Panc1 (cell line): Measurements from ENCODE around the gene HCN2. TPM values are rescaled to one million over a fixed set of nuclear protein-coding genes. Genes with fewer than 3 reads are reported as not detected.

Experiments used
- ATAC-seq: fragments of 200-7000 bp; cut with Tn5 transposase; 2 replicates; pipeline ENCODE4 v1.9.1; 2020; ENCODE audit warnings: mild to moderate bottlenecking, moderate library complexity
- Bru-seq: library from RNA; stranded (reverse); fragments of 400-500 nt; gene quantifications from one replicate; lab custom pipeline; 2021; lab: Mats Ljungman, UMichigan
- BruChase-seq, 2 experiments: library from RNA; stranded (reverse); fragments of 400-500 nt; gene quantifications; one replicate each; lab custom pipeline; 2021; lab: Mats Ljungman, UMichigan
- BruUV-seq: library from RNA; stranded (reverse); fragments of 400-500 nt; replicated peaks from 2 replicates; lab custom pipeline; 2021; lab: Mats Ljungman, UMichigan
- CTCF ChIA-PET: fragments of 300-600 bp; sonication (Branson Sonifier 250); formaldehyde crosslinking; loops from one replicate; lab custom pipeline; 2022; ENCODE audit warnings: antibody characterized with exemption; lab: Charles Lee
- POLR2A ChIA-PET: fragments of 300-600 bp; sonication (Branson Sonifier 250); formaldehyde crosslinking; loops from one replicate; lab custom pipeline; 2022; ENCODE audit warnings: antibody characterized with exemption; lab: Charles Lee
- DNase-seq: peaks from one replicate; pipeline ENCODE4 v3.0.0-alpha.2; 2010; ENCODE audit warnings: low read depth, low spot score
- H3K27ac ChIP-seq: 2 replicates; pipeline ENCODE4 v1.5.1; 2011; ENCODE audit warnings: mild to moderate bottlenecking, low read length, inconsistent platforms
- H3K27me3 ChIP-seq: fragments of 200-500 bp; sonication (Bioruptor generic); 2 replicates; pipeline ENCODE4 v1.6.0; 2014; ENCODE audit warnings: low read length, inconsistent platforms; ENCODE audit not compliant: control insufficient read depth, insufficient read depth
- H3K36me3 ChIP-seq: fragments of 200-500 bp; sonication (Bioruptor generic); 2 replicates; pipeline ENCODE4 v1.5.1; 2014; ENCODE audit warnings: inconsistent platforms, mild to moderate bottlenecking, low read length, moderate library complexity; ENCODE audit not compliant: control insufficient read depth, insufficient read depth
- H3K4me1 ChIP-seq: 2 replicates; pipeline ENCODE4 v1.5.1; 2011; ENCODE audit warnings: inconsistent platforms, mild to moderate bottlenecking, low read length, moderate library complexity; ENCODE audit not compliant: control insufficient read depth, insufficient read depth
- H3K4me3 ChIP-seq, 2 experiments: 2 replicates each; pipeline ENCODE4 v1.5.1; 2011 to 2012; ENCODE audit warnings: low read depth in 2 of 2, low read length in 2 of 2, mild to moderate bottlenecking in 2 of 2, inconsistent platforms in 1 of 2, moderate library complexity in 1 of 2
- H3K9me3 ChIP-seq: fragments of 200-500 bp; sonication (Bioruptor generic); 2 replicates; pipeline ENCODE4 v1.5.1; 2014; ENCODE audit warnings: low read depth, mild to moderate bottlenecking, inconsistent platforms, low read length, moderate library complexity; ENCODE audit not compliant: control insufficient read depth, insufficient read depth
- CTCF ChIP-seq: fragments of 450-650 bp; IDR thresholded peaks from 2 replicates; pipeline ENCODE4 v1.5.1; 2017; ENCODE audit warnings: mild to moderate bottlenecking
- POLR2AphosphoS5 ChIP-seq: IDR thresholded peaks from 2 replicates; pipeline ENCODE4 v1.6.1; 2012; ENCODE audit warnings: mild to moderate bottlenecking, low read depth, low read length, moderate library complexity
- REST ChIP-seq, 2 experiments: IDR thresholded peaks; 2 replicates each; pipeline ENCODE4 v1.6.1; 2011 to 2012; ENCODE audit warnings: low read depth in 2 of 2, control low read depth in 1 of 2, low read length in 1 of 2, mild to moderate bottlenecking in 1 of 2, moderate library complexity in 1 of 2; ENCODE audit not compliant: insufficient read depth in 1 of 2
- SIN3A ChIP-seq: IDR thresholded peaks from 2 replicates; pipeline ENCODE4 v1.6.1; 2012; ENCODE audit warnings: low read depth, mild to moderate bottlenecking, low read length, moderate library complexity, borderline replicate concordance; ENCODE audit not compliant: insufficient read depth
- TCF7L2 ChIP-seq: IDR thresholded peaks from 2 replicates; pipeline ENCODE4 v1.6.1; 2011; ENCODE audit warnings: mild to moderate bottlenecking, low read depth, low read length, inconsistent platforms
- in situ Hi-C: cut with HindIII; loops from 2 replicates; pipeline ENCODE4 v1.10.0; 2016; ENCODE audit warnings: low sequenced_read_pairs, low pct_unique_long_range_greater_than_20kb
- intact Hi-C: fragments of 100-400 bp; cut with micrococcal nuclease; formaldehyde crosslinking; loops from one replicate; pipeline ENCODE4 v1.10.0; 2022; ENCODE audit not compliant: unreplicated experiment
- long read RNA-seq: library from polyadenylated mRNA; unstranded; transcript quantifications from one replicate; pipeline ENCODE4 v2.0.0, GENCODE V29; 2021; ENCODE audit not compliant: unreplicated experiment
- polyA plus RNA-seq: library from polyadenylated mRNA; unstranded; fragments of >200 nt; gene quantifications from one replicate; pipeline ENCODE4 v1.2.1, GENCODE V29; 2012; ENCODE audit warnings: missing spikeins; ENCODE audit not compliant: insufficient read length
- total RNA-seq: library from RNA; stranded (reverse); gene quantifications from one replicate; pipeline ENCODE4 v1.2.1, GENCODE V29; 2021; ENCODE audit not compliant: unreplicated experiment

HCN2 gene
- 15.1 TPM for total RNA-seq
- polyA plus RNA-seq = 22.3 TPM
- percentile 33 among the genes with signal in this experiment for Bru-seq, nascent RNA
- BruChase-seq, experiment 1, labeled RNA remaining after a 2-hour chase = percentile 40 among the genes with signal in this experiment
- BruChase-seq, experiment 2, labeled RNA remaining after a 6-hour chase = percentile 47 among the genes with signal in this experiment
- long read RNA-seq, partial matches to known transcripts = 0 of 5 reads
- long read RNA-seq, other reads (novel, unspliced or antisense) = 5 of 5 reads

GRCh38 chr19:589693-590395 lies at the start of gene HCN2:
Gene HCN2 (plus strand): TSS chr19:589881. CDS start chr19:589946, 65 bp downstream.
- intact Hi-C loops = no loop called here
- in situ Hi-C loops = no loop called here
- H3K27ac ChIP-seq = no peak within 1 kb of the TSS

More at GRCh38 chr19:589693-590395, at the start of gene HCN2:
- H3K4me1 ChIP-seq = peaks cover 20% of the 10 kb centered on the region
- no peaks in the 10 kb centered on the region for H3K27me3 ChIP-seq
- peak within 1 kb of the TSS; percentile 31 to 38 for H3K4me3 ChIP-seq
- no peak for TF ChIP-seq TCF7L2
- TF ChIP-seq SIN3A = no peak
- TF ChIP-seq POLR2AphosphoS5 = no peak
- no peak for TF ChIP-seq REST (IDR thresholded peaks at IDR 0.05; ENCODE audit: insufficient read depth in 1 of 2, low read depth in 2 of 2, low read length in 1 of 2)
- TF ChIP-seq CTCF = no peak
- H3K36me3 ChIP-seq = no peaks in the 10 kb centered on the region
- ChIA-PET POLR2A (no interaction called here), CTCF (no interaction called here)
- H3K9me3 ChIP-seq = no peaks in the 10 kb centered on the region
- BruUV-seq = no TSS peak
- no peak for DNase-seq
- ATAC-seq = 0 out of 2 replicates have a peak, but pooled peaks have one; percentile 0
